GM18505 (cell line): ENCODE measurements around the gene ART3.
A peak's percentile ranks its signal among the peaks of the same experiment; 100 is the strongest.
"Not testable (repeated sequence)": the region's sequence is repeated elsewhere in the genome, so short reads cannot be mapped to it uniquely, and the experiment has no call there.

ENCODE experiments used
- ATAC-seq: cut with Tn5 transposase; IDR thresholded peaks from one replicate; pipeline ENCODE4 v1.9.1; 2021; ENCODE audit not compliant: unreplicated experiment
- POLR2A ChIP-seq: IDR thresholded peaks from 4 replicates; pipeline ENCODE4 v1.6.1; 2011; ENCODE audit warnings: borderline replicate concordance; ENCODE audit not compliant: insufficient read depth, insufficient read length; ENCODE audit errors: extremely low read depth

The ART3 gene

GRCh38 chr4:76074468-76074867 is at the start of gene ART3:
Gene ART3, plus strand, starts transcription at chr4:76074709. Its CDS starts 1,181 bp downstream, at chr4:76075890.
- TF ChIP-seq POLR2A, result no peak

GRCh38 chr4:76028350-76028765 is 46.2 kb upstream of the ART3 start:
- no peak for ATAC-seq
- no peak for TF ChIP-seq POLR2A

More at GRCh38 chr4:76074468-76074867, at the start of gene ART3:
- ATAC-seq, result no peak

DNA sequence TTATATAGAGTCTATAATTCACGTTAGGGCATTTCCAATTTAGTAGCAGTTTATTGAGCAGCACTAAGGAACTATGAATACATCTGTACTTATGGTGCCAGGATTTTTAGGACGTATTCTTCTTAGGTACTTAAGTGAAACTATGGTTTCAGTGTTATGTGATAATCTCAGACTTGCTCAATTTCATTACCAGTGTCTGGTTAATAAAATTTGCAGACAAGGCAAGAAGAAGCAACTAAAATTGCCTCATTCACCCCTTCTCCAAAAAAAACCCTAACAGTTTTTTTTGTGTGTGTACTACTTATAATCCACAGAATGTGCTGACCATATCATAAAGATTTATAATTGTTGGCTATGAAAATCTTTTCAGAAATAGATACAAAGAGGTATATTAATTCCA is 45.2 kb upstream of the ART3 start:
- TF ChIP-seq POLR2A, result no peak
- no peak for ATAC-seq

DNA sequence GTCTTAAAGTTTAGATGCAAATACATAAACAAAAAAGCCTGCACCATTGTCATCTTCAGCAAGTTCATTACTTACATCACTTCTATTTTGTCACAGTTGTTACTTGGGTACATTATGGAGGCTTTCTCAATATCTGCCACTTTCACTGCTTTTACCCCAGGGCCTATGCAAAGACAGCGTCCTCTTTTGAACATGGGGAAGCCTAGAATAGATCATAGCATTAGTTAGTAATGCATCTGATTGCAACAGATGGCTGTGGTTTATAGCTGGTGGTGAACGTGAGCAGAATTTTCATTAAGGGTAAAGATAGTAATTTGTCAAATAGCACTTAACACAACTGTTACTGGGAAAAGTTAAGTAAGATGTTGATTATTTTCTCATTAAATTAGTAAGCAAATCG is 39.4 kb upstream of the ART3 start:
- ATAC-seq, result no peak
- TF ChIP-seq POLR2A, result no peak

DNA sequence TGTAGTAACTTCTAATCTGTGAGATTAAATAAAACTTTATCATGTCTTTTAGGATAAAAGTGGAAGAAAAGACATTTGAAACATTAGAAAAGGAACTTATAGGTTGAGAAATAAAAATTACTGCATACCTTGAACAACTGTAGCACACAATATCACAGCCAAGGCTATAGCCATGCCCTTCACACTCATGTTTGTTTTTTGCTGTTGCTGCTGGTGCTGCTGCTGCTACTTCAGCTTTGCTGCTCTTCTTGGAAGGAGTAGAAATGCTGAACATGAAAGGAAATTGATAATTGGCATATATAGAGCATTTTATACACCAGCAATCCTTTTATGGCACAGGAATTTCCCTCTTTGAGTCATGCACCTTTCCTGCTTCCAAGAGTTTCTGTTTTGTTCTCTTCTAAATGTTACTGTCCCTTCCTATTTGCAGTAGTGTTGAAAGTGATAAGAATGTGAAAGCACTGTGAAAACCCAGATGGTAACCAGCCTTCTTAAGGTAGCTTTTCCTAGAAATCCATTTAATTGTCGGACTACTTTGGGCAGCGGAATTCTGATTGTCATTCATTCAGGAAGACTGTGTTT is 38.6 kb upstream of the ART3 start, which contains the start of gene CXCL11:
CXCL11 (minus strand) TSS at position 272 of the 582 bp plus-strand sequence; CDS start at position 189, 83 bp downstream.
- no peak for ATAC-seq
- no peak for TF ChIP-seq POLR2A

DNA sequence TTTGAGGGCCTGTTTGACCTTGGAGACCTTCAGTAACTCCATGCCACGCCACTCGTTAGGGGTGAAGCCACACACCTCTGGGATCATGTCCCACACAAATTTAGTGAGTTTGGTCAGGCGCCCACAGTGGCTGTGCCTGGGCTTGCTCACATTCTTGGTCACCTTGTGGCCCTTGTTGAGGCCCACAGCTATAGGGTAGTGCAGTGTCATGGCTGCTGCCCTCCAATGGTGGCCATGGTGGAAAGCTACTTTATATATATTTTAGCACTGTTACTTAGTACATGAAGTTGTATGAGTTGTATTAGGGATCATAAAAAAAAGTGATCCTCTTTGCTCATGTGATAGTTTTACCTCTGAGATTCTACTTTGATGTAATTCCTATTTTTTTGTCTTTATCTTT is 37.7 kb upstream of the ART3 start:
- no peak for ATAC-seq
- TF ChIP-seq POLR2A, result no peak

DNA sequence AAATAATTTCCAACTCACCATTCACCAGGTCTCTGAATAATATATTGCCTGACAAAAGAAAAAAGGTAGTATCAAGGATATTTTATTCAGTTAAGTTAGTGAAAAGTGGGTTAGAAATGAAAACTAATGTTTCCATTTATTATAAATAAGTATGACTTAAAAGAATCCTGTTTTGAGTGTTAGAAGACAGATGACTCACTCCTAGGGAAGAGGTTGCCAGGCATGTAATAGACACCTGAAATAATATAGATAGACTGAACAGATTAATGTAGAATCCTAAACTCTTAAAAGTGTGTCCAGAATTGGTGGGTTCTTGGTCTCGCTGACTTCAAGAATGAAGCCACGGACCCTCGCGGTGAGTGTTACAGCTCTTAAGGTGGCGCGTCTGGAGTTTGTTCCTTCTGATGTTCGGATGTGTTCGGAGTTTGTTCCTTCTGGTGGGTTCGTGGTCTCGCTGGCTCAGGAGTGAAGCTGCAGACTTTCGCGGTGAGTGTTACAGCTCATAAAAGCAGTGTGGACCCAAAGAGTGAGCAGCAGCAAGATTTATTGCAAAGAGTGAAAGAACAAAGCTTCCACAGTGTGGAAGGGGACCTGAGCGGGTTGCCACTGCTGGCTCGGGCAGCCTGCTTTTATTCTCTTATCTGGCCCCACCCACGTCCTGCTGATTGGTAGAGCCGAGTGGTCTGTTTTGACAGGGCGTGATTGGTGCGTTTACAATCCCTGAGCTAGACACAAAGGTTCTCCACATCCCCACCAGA is 32.1 kb upstream of the ART3 start:
- not testable (repeated sequence) for ATAC-seq

DNA sequence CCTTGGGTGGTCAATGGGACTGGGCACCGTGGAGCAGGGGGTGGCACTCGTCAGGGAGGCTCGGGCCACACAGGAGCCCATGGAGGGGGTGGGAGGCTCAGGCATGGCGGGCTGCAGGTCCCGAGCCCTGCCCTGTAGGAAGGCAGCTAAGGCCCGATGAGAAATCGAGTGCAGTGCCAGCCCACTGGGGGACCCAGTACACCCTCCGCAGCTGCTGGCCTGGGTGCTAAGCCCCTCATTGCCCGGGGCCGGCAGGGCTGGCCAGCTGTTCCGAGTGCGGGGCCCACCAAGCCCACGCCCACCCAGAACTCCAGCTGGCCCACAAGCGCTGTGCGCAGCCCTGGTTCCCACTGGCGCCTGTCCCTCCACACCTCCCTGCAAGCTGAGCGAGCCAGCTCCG is 31.2 kb upstream of the ART3 start:
- ATAC-seq, result not testable (repeated sequence)

DNA sequence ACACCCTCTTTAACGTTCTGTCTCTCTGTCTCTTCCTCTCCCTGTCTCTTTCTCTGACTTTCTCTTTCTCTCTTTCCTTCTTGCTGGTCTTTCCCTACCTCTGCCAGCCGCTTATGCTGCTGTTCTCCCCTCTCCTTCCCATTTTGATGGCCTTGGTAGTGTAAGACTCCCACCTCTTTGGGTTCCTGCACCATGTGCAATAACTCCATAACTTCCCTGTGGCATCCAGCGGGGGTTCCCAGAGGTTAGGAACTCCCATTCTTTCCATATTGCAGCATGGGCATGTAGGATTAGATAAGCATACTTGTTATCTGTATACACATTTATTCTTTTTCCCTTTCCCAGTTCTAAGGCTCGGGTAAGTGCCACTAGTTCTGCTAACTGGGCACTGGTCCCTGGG is 29.8 kb upstream of the ART3 start:
- ATAC-seq, result not testable (repeated sequence)

DNA sequence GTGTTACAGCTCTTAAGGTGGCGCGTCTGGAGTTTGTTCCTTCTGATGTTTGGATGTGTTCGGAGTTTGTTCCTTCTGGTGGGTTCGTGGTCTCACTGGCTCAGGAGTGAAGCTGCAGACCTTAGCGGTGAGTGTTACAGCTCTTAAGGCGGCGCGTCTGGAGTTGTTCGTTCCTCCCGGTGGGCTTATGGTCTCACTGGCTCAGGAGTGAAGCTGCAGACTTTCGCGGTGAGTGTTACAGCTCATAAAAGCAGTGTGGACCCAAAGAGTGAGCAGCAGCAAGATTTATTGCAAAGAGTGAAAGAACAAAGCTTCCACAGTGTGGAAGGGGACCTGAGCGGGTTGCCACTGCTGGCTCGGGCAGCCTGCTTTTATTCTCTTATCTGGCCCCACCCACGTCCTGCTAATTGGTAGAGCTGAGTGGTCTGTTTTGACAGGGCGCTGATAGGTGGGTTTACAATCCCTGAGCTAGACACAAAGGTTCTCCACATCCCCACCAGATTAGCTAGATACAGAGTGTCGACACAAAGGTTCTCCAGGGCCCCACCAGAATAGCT is 24.6 kb upstream of the ART3 start:
- not testable (repeated sequence) for ATAC-seq

DNA sequence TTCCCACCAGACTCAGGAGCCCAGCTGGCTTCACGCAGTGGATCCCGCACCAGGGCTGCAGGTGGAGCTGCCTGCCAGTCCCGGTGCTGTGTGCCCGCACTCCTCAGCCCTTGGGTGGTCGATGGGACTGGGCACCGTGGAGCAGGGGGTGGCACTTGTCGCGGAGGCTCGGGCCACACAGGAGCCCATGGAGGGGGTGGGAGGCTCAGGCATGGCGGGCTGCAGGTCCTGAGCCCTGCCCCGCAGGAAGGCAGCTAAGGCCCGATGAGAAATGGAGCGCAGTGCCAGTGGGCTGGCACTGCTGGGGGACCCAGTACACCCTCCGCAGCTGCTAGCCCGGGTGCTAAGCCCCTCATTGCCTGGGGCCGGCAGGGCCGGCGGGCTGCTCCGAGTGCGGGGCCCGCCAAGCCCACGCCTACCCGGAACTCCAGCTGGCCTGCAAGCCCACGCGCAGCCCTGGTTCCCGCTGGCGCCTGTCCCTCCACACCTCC is 23.9 kb upstream of the ART3 start:
- ATAC-seq, result not testable (repeated sequence)

DNA sequence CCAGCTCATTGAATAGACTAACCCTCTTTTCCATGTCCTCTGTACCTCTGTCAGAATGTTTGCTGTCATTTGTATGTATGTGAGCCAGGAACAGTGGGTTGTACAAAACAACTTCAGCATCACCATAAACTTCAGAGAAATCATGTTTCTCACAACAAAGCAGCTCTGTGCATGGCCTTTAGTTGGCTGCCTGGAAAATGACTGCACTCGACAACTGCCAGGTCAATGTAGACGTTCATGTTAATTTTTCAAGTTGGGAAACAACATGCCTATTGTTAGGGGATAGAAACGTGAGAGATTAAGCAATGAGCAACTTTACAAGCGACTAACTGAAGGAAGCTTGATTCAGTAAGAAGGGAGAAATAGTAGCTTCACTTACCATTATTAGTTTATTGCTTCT is 20.8 kb upstream of the ART3 start:
- no peak for ATAC-seq

GRCh38 chr4:76055016-76055415 is 19.5 kb upstream of the ART3 start:
- TF ChIP-seq POLR2A, result no peak
- ATAC-seq, result peak; percentile 97

More for the DNA sequence above, 20.8 kb upstream of the ART3 start:
- no peak for TF ChIP-seq POLR2A

DNA sequence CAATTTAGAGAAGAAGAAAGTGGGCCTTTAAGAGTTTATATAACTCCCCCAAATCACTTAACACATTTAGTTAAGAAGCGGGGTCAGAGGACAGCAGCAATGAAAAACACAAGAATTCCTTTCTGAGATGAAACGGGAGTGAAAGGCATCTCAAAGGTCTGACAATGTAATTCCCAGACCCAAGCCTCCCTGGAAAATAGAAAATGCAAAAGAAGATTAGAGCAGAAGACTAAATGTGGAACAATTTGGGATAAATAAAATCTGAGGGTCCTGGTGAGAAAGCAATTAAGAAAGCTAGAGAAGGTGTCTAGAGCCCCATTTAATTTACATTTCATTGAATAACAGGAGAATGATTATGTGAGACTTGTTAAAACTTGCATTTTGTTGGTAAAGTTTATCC is 19.1 kb upstream of the ART3 start:
- TF ChIP-seq POLR2A, result no peak
- no peak for ATAC-seq

DNA sequence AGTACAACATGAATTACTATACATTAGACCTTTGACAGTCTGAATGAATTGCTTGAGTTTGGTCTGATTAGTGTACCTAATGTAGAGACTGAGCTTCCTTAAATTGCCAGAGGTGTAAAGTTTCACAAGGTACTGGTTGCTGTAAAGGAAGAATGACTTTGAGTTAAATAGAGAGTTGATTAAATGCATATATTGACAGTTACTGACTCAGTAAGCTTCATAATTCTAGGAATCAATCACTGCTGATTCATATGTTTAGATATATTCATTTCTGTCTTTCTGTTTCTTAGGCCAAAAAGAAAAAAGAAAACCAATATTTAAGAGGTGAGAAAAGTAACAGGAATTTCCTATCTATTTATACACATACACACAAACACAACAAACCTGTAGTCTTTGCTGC is 16.2 kb upstream of the ART3 start:
- ATAC-seq, result peak; percentile 42
- no peak for TF ChIP-seq POLR2A

- no peak for ATAC-seq
- TF ChIP-seq POLR2A, result no peak
Observed at GRCh38 chr4:76058888-76059426, 15.6 kb upstream of the ART3 start.
